Myometrial cell (primary cell): ENCODE data around the gene NDUFS1. TPM values are rescaled to one million over a fixed set of nuclear protein-coding genes. Genes with fewer than 3 reads are reported as not detected.

Experiments
- total RNA-seq: library from RNA; depleted of rRNA; stranded (reverse); fragments of >200 nt; gene quantifications from 2 replicates; pipeline ENCODE4 v1.2.3, GENCODE V29; 2015

The NDUFS1 gene
- 134 and 179 TPM in 2 replicates for total RNA-seq

DNA sequence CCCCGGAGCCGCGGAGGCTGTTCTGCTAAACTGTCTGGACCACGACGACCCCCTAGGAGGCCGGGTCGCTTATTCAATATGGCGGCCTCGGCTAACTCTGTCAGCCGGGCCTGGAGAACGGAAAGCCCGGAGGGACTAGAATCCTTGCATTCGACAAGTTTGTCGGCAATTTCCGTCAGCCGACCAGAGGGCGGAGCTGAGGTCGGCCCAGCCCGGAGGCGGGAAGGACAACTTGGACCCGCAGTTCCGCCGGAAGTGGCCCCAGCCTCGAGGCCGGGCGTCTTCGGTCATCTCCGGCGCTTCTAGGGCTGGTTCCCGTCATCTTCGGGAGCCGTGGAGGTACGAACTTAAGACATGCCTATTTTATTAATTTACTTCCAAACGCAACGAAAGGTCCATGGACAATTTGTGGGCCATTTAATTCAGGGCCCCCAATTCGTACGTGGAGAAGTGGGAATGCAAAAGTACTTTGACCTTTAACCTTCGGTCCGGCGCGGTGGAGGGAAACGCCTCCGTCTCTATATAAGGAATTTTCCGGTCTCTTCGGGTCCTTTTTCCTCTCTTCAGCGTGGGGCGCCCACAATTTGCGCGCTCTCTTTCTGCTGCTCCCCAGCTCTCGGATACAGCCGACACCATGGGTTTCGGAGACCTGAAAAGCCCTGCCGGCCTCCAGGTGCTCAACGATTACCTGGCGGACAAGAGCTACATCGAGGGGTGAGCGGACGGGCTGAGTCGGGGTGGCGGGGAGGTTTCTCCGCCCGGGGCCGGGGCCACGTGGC lies at the start of gene NDUFS1, which contains the start of gene EEF1B2:
Gene NDUFS1, minus strand, starts transcription at position 99 of the 779 bp plus-strand sequence. CDS start 5,766 bp downstream, outside the sequence.
Gene EEF1B2, plus strand, starts transcription at position 550 of the 779 bp plus-strand sequence. Its CDS starts 85 bp downstream, at position 635.

DNA sequence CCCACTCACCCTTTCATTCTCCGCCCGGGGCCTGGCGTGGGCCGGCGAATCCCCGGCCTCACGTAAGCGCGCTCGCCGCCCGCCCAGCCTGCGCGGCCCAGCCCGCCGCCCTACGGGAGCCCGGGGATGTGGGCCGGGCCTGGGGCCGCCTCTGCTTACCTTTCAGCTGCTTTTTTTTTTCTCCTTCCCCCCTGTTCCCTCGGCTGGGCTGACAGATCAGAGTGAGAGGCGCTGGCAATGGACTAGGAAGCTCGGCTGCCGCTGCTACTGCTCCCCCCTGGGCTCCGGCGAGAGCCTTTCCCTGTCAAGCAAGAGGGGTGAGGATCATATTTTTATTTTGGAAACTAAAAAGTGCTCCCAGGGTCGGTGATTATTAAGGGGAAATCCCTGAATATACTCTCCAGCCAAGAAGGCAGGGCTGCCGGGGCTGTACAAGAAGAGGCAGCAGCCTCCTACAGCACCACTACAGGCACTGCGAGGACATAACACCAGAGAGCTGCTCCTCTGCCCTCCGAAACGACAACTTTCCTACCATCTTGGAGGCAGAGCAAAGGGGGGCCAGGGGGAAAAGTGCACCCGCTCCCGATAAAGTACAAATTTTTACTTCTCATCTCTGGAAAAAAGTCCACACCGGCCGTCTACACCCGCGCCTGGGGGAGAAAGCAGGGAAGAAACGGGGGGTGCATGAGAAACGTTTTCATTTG lies 73.3 kb downstream of the NDUFS1 start, which contains the start of gene INO80D:
Gene INO80D, minus strand, starts transcription at position 433 of the 704 bp plus-strand sequence. CDS start 23,158 bp downstream, outside the sequence.

Other genes starting within 250 kb of the NDUFS1 start
- 2.8 and 2.9 TPM in 2 replicates for gene INO80D, start 73.3 kb downstream of the NDUFS1 start, total RNA-seq
- gene EEF1B2, start 451 bp upstream of the NDUFS1 start, total RNA-seq = 458 and 617 TPM in 2 replicates
- 4.4 and 4.9 TPM in 2 replicates for gene ZDBF2, start 115.2 kb upstream of the NDUFS1 start, total RNA-seq